DND-41 (cell line): ENCODE results near the gene RNF31.

Experiments
- ATAC-seq: fragments of 200-7000 bp; cut with Tn5 transposase; 3 replicates; pipeline ENCODE4 v1.9.1; 2021; ENCODE audit warnings: low read depth; ENCODE audit not compliant: insufficient read depth
- DNase-seq: peaks from one replicate; pipeline ENCODE4 v3.0.0-alpha.2; 2020
- H2AFZ ChIP-seq: 2 replicates; pipeline ENCODE4 v1.6.0; 2012; ENCODE audit warnings: low read depth, low read length
- H3K27ac ChIP-seq: 2 replicates; pipeline ENCODE4 v1.5.1; 2012; ENCODE audit warnings: low read length, inconsistent platforms
- H3K27me3 ChIP-seq: fragments of 200-600 bp; sonication (generic); 2 replicates; pipeline ENCODE4 v1.6.0; 2012; ENCODE audit warnings: low read length, mild to moderate bottlenecking, inconsistent platforms; ENCODE audit not compliant: insufficient read depth, poor library complexity
- H3K36me3 ChIP-seq: 2 replicates; pipeline ENCODE4 v1.5.1; 2012; ENCODE audit warnings: low read length, inconsistent platforms; ENCODE audit not compliant: insufficient read depth
- H3K4me1 ChIP-seq: 2 replicates; pipeline ENCODE4 v1.5.1; 2012; ENCODE audit warnings: mild to moderate bottlenecking, low read length; ENCODE audit not compliant: insufficient read depth
- H3K4me2 ChIP-seq: 2 replicates; pipeline ENCODE4 v1.6.0; 2012; ENCODE audit warnings: mild to moderate bottlenecking, moderate library complexity, low read length, inconsistent platforms; ENCODE audit not compliant: insufficient read depth
- H3K4me3 ChIP-seq, 2 experiments: fragments of 200-600 bp in 1 of 2; shearing (Covaris generic) in 1 of 2; 2 replicates each; pipeline ENCODE4 v1.5.1; 2012 to 2016; ENCODE audit warnings: inconsistent platforms in 2 of 2, low read length in 2 of 2, mild to moderate bottlenecking in 2 of 2, low read depth in 1 of 2, moderate library complexity in 1 of 2
- H3K79me2 ChIP-seq: 2 replicates; pipeline ENCODE4 v1.6.0; 2012; ENCODE audit warnings: low read length, inconsistent platforms; ENCODE audit not compliant: insufficient read depth
- H3K9ac ChIP-seq: 2 replicates; pipeline ENCODE4 v1.6.0; 2012; ENCODE audit warnings: low read depth, mild to moderate bottlenecking, inconsistent platforms, low read length, moderate library complexity
- H3K9me3 ChIP-seq: 2 replicates; pipeline ENCODE4 v1.5.1; 2012; ENCODE audit warnings: low read length, moderate library complexity, mild to moderate bottlenecking, inconsistent platforms; ENCODE audit not compliant: insufficient read depth, severe bottlenecking
- H4K20me1 ChIP-seq: 2 replicates; pipeline ENCODE4 v1.6.0; 2012; ENCODE audit warnings: low read length; ENCODE audit not compliant: insufficient read depth
- EZH2 ChIP-seq: IDR thresholded peaks from 3 replicates; pipeline ENCODE4 v1.6.1; 2012; ENCODE audit warnings: borderline replicate concordance, low read depth, mild to moderate bottlenecking, moderate library complexity, low read length, inconsistent platforms; ENCODE audit not compliant: severe bottlenecking
- TF ChIP-seq, protein P1 (sequence below): IDR thresholded peaks from 2 replicates; pipeline ENCODE4 v1.5.1; 2012; ENCODE audit warnings: borderline replicate concordance, low read length, moderate library complexity, mild to moderate bottlenecking; ENCODE audit not compliant: poor library complexity, severe bottlenecking; ENCODE audit errors: extremely low read depth

Gene RNF31

DNA sequence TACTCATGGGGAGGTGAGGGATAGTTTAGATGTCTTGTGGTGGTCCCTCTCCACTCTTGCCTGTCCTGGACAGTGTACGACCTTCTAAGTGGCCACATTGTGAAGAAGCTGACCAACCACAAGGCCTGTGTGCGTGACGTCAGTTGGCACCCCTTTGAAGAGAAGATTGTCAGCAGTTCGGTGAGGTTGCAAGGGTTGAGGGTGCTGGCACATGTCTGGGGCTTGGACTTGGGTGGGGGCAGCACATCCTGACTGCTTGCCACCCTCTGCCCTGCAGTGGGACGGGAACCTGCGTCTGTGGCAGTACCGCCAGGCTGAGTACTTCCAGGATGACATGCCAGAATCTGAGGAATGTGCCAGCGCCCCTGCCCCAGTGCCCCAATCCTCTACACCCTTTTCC is 24.4 kb upstream of the RNF31 start:
- Histone ChIP-seq H3K4me2 (no peak overlapping the region), H4K20me1 (no peaks in the 10 kb centered on the region), H3K4me3 (no peak overlapping the region), H3K4me1 (no peaks in the 10 kb centered on the region), H3K27me3 (no peaks in the 10 kb centered on the region), H3K9me3 (no peaks in the 10 kb centered on the region), H3K36me3 (peaks cover 59% of the 10 kb centered on the region), H3K79me2 (no peaks in the 10 kb centered on the region), H2AFZ (no peak overlapping the region), H3K9ac (no peak overlapping the region), H3K27ac (0 out of 2 replicates have a peak overlapping the region, but pooled peaks have one; percentile 16)
- DNase-seq, result no peak
- ATAC-seq, result no peak
- TF ChIP-seq, protein P1, sequence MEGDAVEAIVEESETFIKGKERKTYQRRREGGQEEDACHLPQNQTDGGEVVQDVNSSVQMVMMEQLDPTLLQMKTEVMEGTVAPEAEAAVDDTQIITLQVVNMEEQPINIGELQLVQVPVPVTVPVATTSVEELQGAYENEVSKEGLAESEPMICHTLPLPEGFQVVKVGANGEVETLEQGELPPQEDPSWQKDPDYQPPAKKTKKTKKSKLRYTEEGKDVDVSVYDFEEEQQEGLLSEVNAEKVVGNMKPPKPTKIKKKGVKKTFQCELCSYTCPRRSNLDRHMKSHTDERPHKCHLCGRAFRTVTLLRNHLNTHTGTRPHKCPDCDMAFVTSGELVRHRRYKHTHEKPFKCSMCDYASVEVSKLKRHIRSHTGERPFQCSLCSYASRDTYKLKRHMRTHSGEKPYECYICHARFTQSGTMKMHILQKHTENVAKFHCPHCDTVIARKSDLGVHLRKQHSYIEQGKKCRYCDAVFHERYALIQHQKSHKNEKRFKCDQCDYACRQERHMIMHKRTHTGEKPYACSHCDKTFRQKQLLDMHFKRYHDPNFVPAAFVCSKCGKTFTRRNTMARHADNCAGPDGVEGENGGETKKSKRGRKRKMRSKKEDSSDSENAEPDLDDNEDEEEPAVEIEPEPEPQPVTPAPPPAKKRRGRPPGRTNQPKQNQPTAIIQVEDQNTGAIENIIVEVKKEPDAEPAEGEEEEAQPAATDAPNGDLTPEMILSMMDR, result no peak
- no peak for TF ChIP-seq EZH2

DNA sequence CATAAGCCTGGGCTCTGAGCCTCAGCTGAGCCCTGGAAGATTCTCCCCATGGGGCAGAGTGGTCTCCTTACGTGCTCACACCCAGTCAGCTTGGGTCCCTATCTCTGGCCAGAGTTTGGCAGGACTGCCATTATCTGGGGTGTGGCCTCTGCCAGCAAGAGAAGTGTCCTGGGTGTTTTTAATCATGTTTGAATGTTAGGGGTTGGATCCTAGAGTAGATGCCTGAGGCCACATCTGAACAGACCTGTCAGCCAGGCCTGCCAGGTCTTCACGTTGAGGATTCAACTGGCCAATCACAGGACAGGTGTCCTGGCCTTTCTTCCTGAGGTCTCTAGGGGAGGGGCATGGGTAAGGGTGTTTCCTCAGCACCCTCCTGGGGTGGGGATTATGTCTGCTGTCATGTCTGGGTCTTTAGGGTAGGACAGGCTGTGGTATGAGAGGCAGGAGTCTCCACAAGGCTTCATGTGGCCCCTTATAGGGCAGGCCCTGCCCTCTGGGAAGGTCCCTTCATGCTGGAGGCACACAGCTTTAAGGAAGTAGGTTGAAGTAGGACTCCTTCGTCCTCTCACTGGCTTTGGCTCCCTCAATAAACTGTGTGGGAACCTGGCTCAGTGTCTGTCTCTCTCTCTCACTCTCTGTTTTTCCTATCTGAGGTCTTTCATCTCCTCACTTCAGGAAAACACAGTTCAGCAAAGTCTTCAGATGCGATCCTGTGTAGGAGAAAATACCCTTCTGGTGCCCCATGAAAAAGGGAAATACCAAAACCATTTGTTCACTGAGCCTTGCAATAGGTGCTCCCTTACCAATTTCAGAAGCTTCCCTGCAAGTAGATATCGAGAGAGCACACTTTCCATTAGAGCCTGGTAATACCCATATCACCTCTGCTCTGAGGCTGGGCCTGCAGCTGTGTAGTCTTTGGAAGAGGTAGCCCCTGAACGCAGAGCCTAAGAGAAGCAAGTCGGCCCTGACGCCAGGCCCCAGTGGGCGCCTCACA is 23.6 kb upstream of the RNF31 start:
- Histone ChIP-seq H3K36me3 (peaks cover 51% of the 10 kb centered on the region), H3K79me2 (no peaks in the 10 kb centered on the region), H3K4me3 (no peak overlapping the region), H4K20me1 (no peaks in the 10 kb centered on the region), H3K9me3 (no peaks in the 10 kb centered on the region), H3K4me2 (no peak overlapping the region), H3K27ac (no peak overlapping the region), H3K4me1 (no peaks in the 10 kb centered on the region), H2AFZ (no peak overlapping the region), H3K27me3 (no peaks in the 10 kb centered on the region), H3K9ac (no peak overlapping the region)
- DNase-seq, result no peak
- TF ChIP-seq EZH2, result no peak
- TF ChIP-seq, protein P1, result no peak
- ATAC-seq, result no peak

DNA sequence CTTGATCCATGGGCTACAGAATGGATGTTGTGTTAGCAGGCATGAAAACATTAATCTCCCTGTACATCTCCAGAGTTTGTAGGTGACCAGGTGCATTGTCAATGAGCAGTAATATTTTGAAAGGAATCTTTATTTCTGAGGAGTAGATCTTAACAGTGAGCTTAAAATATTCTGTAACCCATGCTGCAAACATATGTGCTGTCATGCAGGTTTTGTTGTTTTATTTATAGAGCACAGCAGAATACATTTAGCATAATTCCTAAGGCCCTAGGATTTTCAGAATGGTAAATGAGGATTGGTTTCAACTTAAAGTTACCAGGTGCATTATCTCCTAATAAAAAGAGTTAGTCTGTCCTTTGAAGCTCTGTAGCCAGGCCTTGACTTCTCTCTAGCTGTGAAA is 20.4 kb upstream of the RNF31 start:
- H2AFZ ChIP-seq, result no peak overlapping the region
- no peak for TF ChIP-seq EZH2
- TF ChIP-seq, protein P1, result no peak
- H3K36me3 ChIP-seq, result peaks cover 23% of the 10 kb centered on the region
- DNase-seq (no peak), ATAC-seq (no peak)
- H3K9me3 ChIP-seq, result no peaks in the 10 kb centered on the region
- no peaks in the 10 kb centered on the region for H4K20me1 ChIP-seq
- H3K4me3 ChIP-seq, result no peak overlapping the region
- H3K27ac ChIP-seq, result no peak overlapping the region
- H3K4me1 ChIP-seq, result no peaks in the 10 kb centered on the region
- no peak overlapping the region for H3K9ac ChIP-seq
- H3K27me3 ChIP-seq, result no peaks in the 10 kb centered on the region
- H3K4me2 ChIP-seq, result no peak overlapping the region
- no peaks in the 10 kb centered on the region for H3K79me2 ChIP-seq
